Neural cell (in vitro differentiated cells): ENCODE results near the gene KIF19. TPM values are rescaled to one million over a fixed set of nuclear protein-coding genes. Genes with fewer than 3 reads are reported as not detected.

Source experiments
- H2AFZ ChIP-seq: fragments of 200-600, 300-800 bp; sonication (generic), shearing (Covaris generic); 2 replicates; pipeline ENCODE4 v1.6.0; 2014; ENCODE audit warnings: low read depth, mild to moderate bottlenecking, antibody characterized with exemption, low read length, moderate library complexity
- H3F3A ChIP-seq: fragments of 200-600 bp; shearing (Covaris generic); 2 replicates; pipeline ENCODE4 v1.6.1; 2016; ENCODE audit warnings: mild to moderate bottlenecking, moderate library complexity, mixed read lengths, antibody characterized with exemption, low read length; ENCODE audit not compliant: insufficient read depth, poor library complexity, severe bottlenecking
- H3K27ac ChIP-seq: fragments of 200-600, 300-800 bp; sonication (generic), shearing (Covaris generic); 2 replicates; pipeline ENCODE4 v1.5.1; 2014; ENCODE audit warnings: mild to moderate bottlenecking, low read length, moderate library complexity
- H3K27me3 ChIP-seq: fragments of 300-800, 200-600 bp; sonication (generic), shearing (Covaris generic); 2 replicates; pipeline ENCODE4 v1.6.0; 2014; ENCODE audit warnings: mild to moderate bottlenecking, low read depth, low read length, moderate library complexity; ENCODE audit not compliant: insufficient read depth
- H3K36me3 ChIP-seq: fragments of 300-800, 200-600 bp; sonication (generic), shearing (Covaris generic); 2 replicates; pipeline ENCODE4 v1.5.1; 2014; ENCODE audit warnings: mild to moderate bottlenecking, antibody characterized with exemption, low read length, moderate library complexity; ENCODE audit not compliant: insufficient read depth
- H3K4me2 ChIP-seq: fragments of 300-800, 200-600 bp; sonication (generic), shearing (Covaris generic); 2 replicates; pipeline ENCODE4 v1.6.0; 2014; ENCODE audit warnings: mild to moderate bottlenecking, low read length
- H3K4me3 ChIP-seq: fragments of 300-800, 200-600 bp; sonication (generic), shearing (Covaris generic); 2 replicates; pipeline ENCODE4 v1.5.1; 2014; ENCODE audit warnings: mild to moderate bottlenecking, low read length, moderate library complexity
- H3K79me2 ChIP-seq: fragments of 200-600 bp; shearing (Covaris generic); replicated peaks from 2 replicates; pipeline ENCODE4 v1.6.0; 2014; ENCODE audit warnings: mild to moderate bottlenecking, low read length, moderate library complexity; ENCODE audit not compliant: insufficient read depth
- H3K9ac ChIP-seq: fragments of 300-800, 200-600 bp; sonication (generic), shearing (Covaris generic); 2 replicates; pipeline ENCODE4 v1.6.1; 2016; ENCODE audit warnings: mild to moderate bottlenecking, low read length, mixed read lengths
- H3K9me2 ChIP-seq: fragments of 200-600 bp; shearing (Covaris generic); 2 replicates; pipeline ENCODE4 v1.6.1; 2016; ENCODE audit warnings: mild to moderate bottlenecking, low read length, mixed read lengths; ENCODE audit not compliant: insufficient read depth
- H3K9me3 ChIP-seq: fragments of 200-600, 300-800 bp; sonication (generic), shearing (Covaris generic); 2 replicates; pipeline ENCODE4 v1.6.1; 2016; ENCODE audit warnings: mild to moderate bottlenecking, mixed run types, low read length, moderate library complexity, mixed read lengths
- H4K20me1 ChIP-seq: fragments of 200-600 bp; shearing (Covaris generic); 2 replicates; pipeline ENCODE4 v1.6.1; 2016; ENCODE audit warnings: mild to moderate bottlenecking, mixed run types; ENCODE audit not compliant: insufficient read depth
- EP300 ChIP-seq: fragments of 450-650 bp; conservative IDR thresholded peaks from 2 replicates; pipeline ENCODE4 v1.6.1; 2014; ENCODE audit warnings: antibody characterized with exemption, mild to moderate bottlenecking, moderate library complexity; ENCODE audit not compliant: poor library complexity, severe bottlenecking
- EZH2 ChIP-seq: fragments of 200-600, 300-800 bp; shearing (Covaris generic), sonication (generic); IDR thresholded peaks from 2 replicates; pipeline ENCODE4 v1.6.1; 2014; ENCODE audit warnings: antibody characterized with exemption, low read length, borderline replicate concordance, mild to moderate bottlenecking; ENCODE audit not compliant: insufficient read depth, poor library complexity, severe bottlenecking
- MXI1 ChIP-seq: fragments of 450-650 bp; conservative IDR thresholded peaks from 2 replicates; pipeline ENCODE4 v1.6.1; 2014; ENCODE audit warnings: antibody characterized with exemption, mild to moderate bottlenecking; ENCODE audit not compliant: poor library complexity, severe bottlenecking
- POLR2AphosphoS5 ChIP-seq: IDR thresholded peaks from 2 replicates; pipeline ENCODE4 v1.6.1; 2012
- RAD21 ChIP-seq: fragments of 450-650 bp; conservative IDR thresholded peaks from 2 replicates; pipeline ENCODE4 v1.6.1; 2014; ENCODE audit warnings: antibody characterized with exemption, mild to moderate bottlenecking, moderate library complexity
- SMC3 ChIP-seq: fragments of 450-650 bp; conservative IDR thresholded peaks from 2 replicates; pipeline ENCODE4 v1.6.1; 2014; ENCODE audit warnings: antibody characterized with exemption, mild to moderate bottlenecking, moderate library complexity; ENCODE audit not compliant: poor library complexity
- TAF1 ChIP-seq: IDR thresholded peaks from 2 replicates; pipeline ENCODE4 v1.6.1; 2012; ENCODE audit warnings: low read depth
- polyA plus RNA-seq: library from polyadenylated mRNA; depleted of rRNA; stranded (reverse); fragments of >200 nt; gene quantifications from 2 replicates; pipeline ENCODE4 v1.2.3, GENCODE V29; 2014
- TF ChIP-seq, protein P1 (sequence below): fragments of 450-650 bp; IDR thresholded peaks from 2 replicates; pipeline ENCODE4 v1.5.1; 2014; ENCODE audit warnings: antibody characterized with exemption, mild to moderate bottlenecking, moderate library complexity; ENCODE audit not compliant: poor library complexity, severe bottlenecking
- TF ChIP-seq, protein P2 (sequence below): IDR thresholded peaks from 2 replicates; pipeline ENCODE4 v1.6.1; 2012; ENCODE audit warnings: borderline replicate concordance

KIF19 gene
- polyA plus RNA-seq, 1 donor from 2014 or later, result not detected

- H3K4me2 ChIP-seq, result no peak overlapping the region
- H3K79me2 ChIP-seq, result no peaks in the 10 kb centered on the region
- H3K36me3 ChIP-seq, result no peaks in the 10 kb centered on the region
- H3K27ac ChIP-seq, result no peak overlapping the region
- no peak overlapping the region for H3K4me3 ChIP-seq
- no peak overlapping the region for H2AFZ ChIP-seq
- H3K27me3 ChIP-seq, result no peaks in the 10 kb centered on the region
- TF ChIP-seq, protein P1, sequence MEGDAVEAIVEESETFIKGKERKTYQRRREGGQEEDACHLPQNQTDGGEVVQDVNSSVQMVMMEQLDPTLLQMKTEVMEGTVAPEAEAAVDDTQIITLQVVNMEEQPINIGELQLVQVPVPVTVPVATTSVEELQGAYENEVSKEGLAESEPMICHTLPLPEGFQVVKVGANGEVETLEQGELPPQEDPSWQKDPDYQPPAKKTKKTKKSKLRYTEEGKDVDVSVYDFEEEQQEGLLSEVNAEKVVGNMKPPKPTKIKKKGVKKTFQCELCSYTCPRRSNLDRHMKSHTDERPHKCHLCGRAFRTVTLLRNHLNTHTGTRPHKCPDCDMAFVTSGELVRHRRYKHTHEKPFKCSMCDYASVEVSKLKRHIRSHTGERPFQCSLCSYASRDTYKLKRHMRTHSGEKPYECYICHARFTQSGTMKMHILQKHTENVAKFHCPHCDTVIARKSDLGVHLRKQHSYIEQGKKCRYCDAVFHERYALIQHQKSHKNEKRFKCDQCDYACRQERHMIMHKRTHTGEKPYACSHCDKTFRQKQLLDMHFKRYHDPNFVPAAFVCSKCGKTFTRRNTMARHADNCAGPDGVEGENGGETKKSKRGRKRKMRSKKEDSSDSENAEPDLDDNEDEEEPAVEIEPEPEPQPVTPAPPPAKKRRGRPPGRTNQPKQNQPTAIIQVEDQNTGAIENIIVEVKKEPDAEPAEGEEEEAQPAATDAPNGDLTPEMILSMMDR, result no peak
- TF ChIP-seq EZH2 (no peak), POLR2AphosphoS5 (no peak), MXI1 (no peak), TAF1 (no peak), SMC3 (no peak), RAD21 (no peak), EP300 (no peak)
- TF ChIP-seq, protein P2, sequence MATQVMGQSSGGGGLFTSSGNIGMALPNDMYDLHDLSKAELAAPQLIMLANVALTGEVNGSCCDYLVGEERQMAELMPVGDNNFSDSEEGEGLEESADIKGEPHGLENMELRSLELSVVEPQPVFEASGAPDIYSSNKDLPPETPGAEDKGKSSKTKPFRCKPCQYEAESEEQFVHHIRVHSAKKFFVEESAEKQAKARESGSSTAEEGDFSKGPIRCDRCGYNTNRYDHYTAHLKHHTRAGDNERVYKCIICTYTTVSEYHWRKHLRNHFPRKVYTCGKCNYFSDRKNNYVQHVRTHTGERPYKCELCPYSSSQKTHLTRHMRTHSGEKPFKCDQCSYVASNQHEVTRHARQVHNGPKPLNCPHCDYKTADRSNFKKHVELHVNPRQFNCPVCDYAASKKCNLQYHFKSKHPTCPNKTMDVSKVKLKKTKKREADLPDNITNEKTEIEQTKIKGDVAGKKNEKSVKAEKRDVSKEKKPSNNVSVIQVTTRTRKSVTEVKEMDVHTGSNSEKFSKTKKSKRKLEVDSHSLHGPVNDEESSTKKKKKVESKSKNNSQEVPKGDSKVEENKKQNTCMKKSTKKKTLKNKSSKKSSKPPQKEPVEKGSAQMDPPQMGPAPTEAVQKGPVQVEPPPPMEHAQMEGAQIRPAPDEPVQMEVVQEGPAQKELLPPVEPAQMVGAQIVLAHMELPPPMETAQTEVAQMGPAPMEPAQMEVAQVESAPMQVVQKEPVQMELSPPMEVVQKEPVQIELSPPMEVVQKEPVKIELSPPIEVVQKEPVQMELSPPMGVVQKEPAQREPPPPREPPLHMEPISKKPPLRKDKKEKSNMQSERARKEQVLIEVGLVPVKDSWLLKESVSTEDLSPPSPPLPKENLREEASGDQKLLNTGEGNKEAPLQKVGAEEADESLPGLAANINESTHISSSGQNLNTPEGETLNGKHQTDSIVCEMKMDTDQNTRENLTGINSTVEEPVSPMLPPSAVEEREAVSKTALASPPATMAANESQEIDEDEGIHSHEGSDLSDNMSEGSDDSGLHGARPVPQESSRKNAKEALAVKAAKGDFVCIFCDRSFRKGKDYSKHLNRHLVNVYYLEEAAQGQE, result no peak
- no peaks in the 10 kb centered on the region for H3F3A ChIP-seq
- H3K9me2 ChIP-seq, result no peaks in the 10 kb centered on the region
- no peaks in the 10 kb centered on the region for H4K20me1 ChIP-seq
- no peaks in the 10 kb centered on the region for H3K9me3 ChIP-seq
- H3K9ac ChIP-seq, result no peak overlapping the region
Measured at GRCh38 chr17:74309902-74310301, 16.1 kb upstream of the KIF19 start.

DNA sequence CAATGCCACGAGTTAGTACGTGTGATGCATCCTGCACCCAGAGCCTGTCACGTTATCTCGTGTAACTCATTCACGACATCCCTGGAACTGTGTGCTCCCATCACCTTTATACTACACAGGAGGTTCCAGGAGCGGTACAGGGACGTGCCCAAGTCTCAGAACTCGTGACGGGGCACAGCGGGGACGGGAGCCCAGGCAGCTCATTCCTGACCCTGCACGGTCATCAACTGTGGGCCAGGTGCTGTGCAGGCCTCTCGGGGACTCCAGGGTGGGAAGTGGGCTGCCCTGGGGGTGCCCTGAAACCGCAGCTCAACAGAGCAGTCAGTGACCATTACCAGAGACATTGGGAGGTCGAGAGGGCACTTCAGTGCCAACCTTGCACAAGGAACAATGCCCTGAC lies 11.1 kb upstream of the KIF19 start:
- H3K9ac ChIP-seq, result no peak overlapping the region
- H3K79me2 ChIP-seq, result no peaks in the 10 kb centered on the region
- no peak overlapping the region for H3K4me3 ChIP-seq
- H3K4me2 ChIP-seq, result no peak overlapping the region
- H3K9me2 ChIP-seq, result no peaks in the 10 kb centered on the region
- no peak overlapping the region for H3K27ac ChIP-seq
- no peaks in the 10 kb centered on the region for H4K20me1 ChIP-seq
- no peaks in the 10 kb centered on the region for H3F3A ChIP-seq
- H2AFZ ChIP-seq, result no peak overlapping the region
- no peak for TF ChIP-seq RAD21
- no peak for TF ChIP-seq EP300
- TF ChIP-seq, protein P2, result no peak
- TF ChIP-seq SMC3, result no peak
- no peak for TF ChIP-seq TAF1
- TF ChIP-seq, protein P1, result no peak
- TF ChIP-seq POLR2AphosphoS5, result no peak
- TF ChIP-seq EZH2, result no peak
- no peak for TF ChIP-seq MXI1
- no peaks in the 10 kb centered on the region for H3K27me3 ChIP-seq
- H3K9me3 ChIP-seq, result no peaks in the 10 kb centered on the region
- H3K36me3 ChIP-seq, result no peaks in the 10 kb centered on the region
